ENCODE data around the gene SLFN5. TPM values are rescaled to one million over a fixed set of nuclear protein-coding genes. Genes with fewer than 3 reads are reported as not detected.

The SLFN5 gene
- polyA plus RNA-seq, 1 donor from 2014 or later = 2.5 TPM

GRCh38 chr17:35224436-35224835 lies 18.4 kb upstream of the SLFN5 start:
- Histone ChIP-seq H3F3A (ENCODE audit: insufficient read depth, low read length, poor library complexity, severe bottlenecking) (no peaks in the 10 kb centered on the region), H4K20me1 (ENCODE audit: insufficient read depth) (no peaks in the 10 kb centered on the region), H3K36me3 (ENCODE audit: insufficient read depth, low read length) (no peaks in the 10 kb centered on the region), H3K27me3 (ENCODE audit: insufficient read depth, low read depth, low read length) (no peaks in the 10 kb centered on the region), H2AFZ (ENCODE audit: low read depth, low read length) (no peak overlapping the region), H3K4me3 (ENCODE audit: low read length) (no peak overlapping the region), H3K9me3 (ENCODE audit: low read length) (no peaks in the 10 kb centered on the region), H3K9me2 (ENCODE audit: insufficient read depth, low read length) (no peaks in the 10 kb centered on the region), H3K9ac (ENCODE audit: low read length) (no peak overlapping the region), H3K79me2 (replicated peaks; ENCODE audit: insufficient read depth, low read length) (no peaks in the 10 kb centered on the region), H3K4me2 (ENCODE audit: low read length) (no peak overlapping the region), H3K27ac (ENCODE audit: low read length) (no peak overlapping the region)
- no peak for TF ChIP-seq SMC3 (conservative IDR thresholded peaks at IDR 0.05; ENCODE audit: poor library complexity)
- TF ChIP-seq EP300 (conservative IDR thresholded peaks at IDR 0.05; ENCODE audit: poor library complexity, severe bottlenecking) = no peak
- TF ChIP-seq EZH2 (IDR thresholded peaks at IDR 0.05; ENCODE audit: borderline replicate concordance, insufficient read depth, low read length, poor library complexity, severe bottlenecking) = no peak
- TF ChIP-seq POLR2AphosphoS5 (IDR thresholded peaks at IDR 0.05) = no peak
- TF ChIP-seq, protein P1, sequence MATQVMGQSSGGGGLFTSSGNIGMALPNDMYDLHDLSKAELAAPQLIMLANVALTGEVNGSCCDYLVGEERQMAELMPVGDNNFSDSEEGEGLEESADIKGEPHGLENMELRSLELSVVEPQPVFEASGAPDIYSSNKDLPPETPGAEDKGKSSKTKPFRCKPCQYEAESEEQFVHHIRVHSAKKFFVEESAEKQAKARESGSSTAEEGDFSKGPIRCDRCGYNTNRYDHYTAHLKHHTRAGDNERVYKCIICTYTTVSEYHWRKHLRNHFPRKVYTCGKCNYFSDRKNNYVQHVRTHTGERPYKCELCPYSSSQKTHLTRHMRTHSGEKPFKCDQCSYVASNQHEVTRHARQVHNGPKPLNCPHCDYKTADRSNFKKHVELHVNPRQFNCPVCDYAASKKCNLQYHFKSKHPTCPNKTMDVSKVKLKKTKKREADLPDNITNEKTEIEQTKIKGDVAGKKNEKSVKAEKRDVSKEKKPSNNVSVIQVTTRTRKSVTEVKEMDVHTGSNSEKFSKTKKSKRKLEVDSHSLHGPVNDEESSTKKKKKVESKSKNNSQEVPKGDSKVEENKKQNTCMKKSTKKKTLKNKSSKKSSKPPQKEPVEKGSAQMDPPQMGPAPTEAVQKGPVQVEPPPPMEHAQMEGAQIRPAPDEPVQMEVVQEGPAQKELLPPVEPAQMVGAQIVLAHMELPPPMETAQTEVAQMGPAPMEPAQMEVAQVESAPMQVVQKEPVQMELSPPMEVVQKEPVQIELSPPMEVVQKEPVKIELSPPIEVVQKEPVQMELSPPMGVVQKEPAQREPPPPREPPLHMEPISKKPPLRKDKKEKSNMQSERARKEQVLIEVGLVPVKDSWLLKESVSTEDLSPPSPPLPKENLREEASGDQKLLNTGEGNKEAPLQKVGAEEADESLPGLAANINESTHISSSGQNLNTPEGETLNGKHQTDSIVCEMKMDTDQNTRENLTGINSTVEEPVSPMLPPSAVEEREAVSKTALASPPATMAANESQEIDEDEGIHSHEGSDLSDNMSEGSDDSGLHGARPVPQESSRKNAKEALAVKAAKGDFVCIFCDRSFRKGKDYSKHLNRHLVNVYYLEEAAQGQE (IDR thresholded peaks at IDR 0.05; ENCODE audit: borderline replicate concordance) = no peak
- no peak for TF ChIP-seq RAD21 (conservative IDR thresholded peaks at IDR 0.05)
- no peak for TF ChIP-seq CTCF (IDR thresholded peaks at IDR 0.05; ENCODE audit: poor library complexity, severe bottlenecking)
- TF ChIP-seq MXI1 (conservative IDR thresholded peaks at IDR 0.05; ENCODE audit: poor library complexity, severe bottlenecking) = no peak
- TF ChIP-seq TAF1 (IDR thresholded peaks at IDR 0.05; ENCODE audit: low read depth) = no peak

GRCh38 chr17:35227546-35227945 lies 15.3 kb upstream of the SLFN5 start:
- Histone ChIP-seq H4K20me1 (ENCODE audit: insufficient read depth) (no peaks in the 10 kb centered on the region), H3K9ac (ENCODE audit: low read length) (no peak overlapping the region), H3K9me3 (ENCODE audit: low read length) (no peaks in the 10 kb centered on the region), H3K27ac (ENCODE audit: low read length) (no peak overlapping the region), H2AFZ (ENCODE audit: low read depth, low read length) (no peak overlapping the region), H3K79me2 (replicated peaks; ENCODE audit: insufficient read depth, low read length) (no peaks in the 10 kb centered on the region), H3K4me3 (ENCODE audit: low read length) (no peak overlapping the region), H3F3A (ENCODE audit: insufficient read depth, low read length, poor library complexity, severe bottlenecking) (no peaks in the 10 kb centered on the region), H3K27me3 (ENCODE audit: insufficient read depth, low read depth, low read length) (no peaks in the 10 kb centered on the region), H3K4me2 (ENCODE audit: low read length) (no peak overlapping the region), H3K9me2 (ENCODE audit: insufficient read depth, low read length) (no peaks in the 10 kb centered on the region), H3K36me3 (ENCODE audit: insufficient read depth, low read length) (no peaks in the 10 kb centered on the region)
- TF ChIP-seq MXI1 (conservative IDR thresholded peaks at IDR 0.05; ENCODE audit: poor library complexity, severe bottlenecking) (no peak), RAD21 (conservative IDR thresholded peaks at IDR 0.05) (no peak), TAF1 (IDR thresholded peaks at IDR 0.05; ENCODE audit: low read depth) (no peak), EZH2 (IDR thresholded peaks at IDR 0.05; ENCODE audit: borderline replicate concordance, insufficient read depth, low read length, poor library complexity, severe bottlenecking) (no peak), CTCF (IDR thresholded peaks at IDR 0.05; ENCODE audit: poor library complexity, severe bottlenecking) (no peak), EP300 (conservative IDR thresholded peaks at IDR 0.05; ENCODE audit: poor library complexity, severe bottlenecking) (no peak), SMC3 (conservative IDR thresholded peaks at IDR 0.05; ENCODE audit: poor library complexity) (no peak)
- TF ChIP-seq, protein P1 (IDR thresholded peaks at IDR 0.05; ENCODE audit: borderline replicate concordance) = no peak

Measured in neural cell (in vitro differentiated cells).